ENCODE results near the gene MEGF8.

DNA sequence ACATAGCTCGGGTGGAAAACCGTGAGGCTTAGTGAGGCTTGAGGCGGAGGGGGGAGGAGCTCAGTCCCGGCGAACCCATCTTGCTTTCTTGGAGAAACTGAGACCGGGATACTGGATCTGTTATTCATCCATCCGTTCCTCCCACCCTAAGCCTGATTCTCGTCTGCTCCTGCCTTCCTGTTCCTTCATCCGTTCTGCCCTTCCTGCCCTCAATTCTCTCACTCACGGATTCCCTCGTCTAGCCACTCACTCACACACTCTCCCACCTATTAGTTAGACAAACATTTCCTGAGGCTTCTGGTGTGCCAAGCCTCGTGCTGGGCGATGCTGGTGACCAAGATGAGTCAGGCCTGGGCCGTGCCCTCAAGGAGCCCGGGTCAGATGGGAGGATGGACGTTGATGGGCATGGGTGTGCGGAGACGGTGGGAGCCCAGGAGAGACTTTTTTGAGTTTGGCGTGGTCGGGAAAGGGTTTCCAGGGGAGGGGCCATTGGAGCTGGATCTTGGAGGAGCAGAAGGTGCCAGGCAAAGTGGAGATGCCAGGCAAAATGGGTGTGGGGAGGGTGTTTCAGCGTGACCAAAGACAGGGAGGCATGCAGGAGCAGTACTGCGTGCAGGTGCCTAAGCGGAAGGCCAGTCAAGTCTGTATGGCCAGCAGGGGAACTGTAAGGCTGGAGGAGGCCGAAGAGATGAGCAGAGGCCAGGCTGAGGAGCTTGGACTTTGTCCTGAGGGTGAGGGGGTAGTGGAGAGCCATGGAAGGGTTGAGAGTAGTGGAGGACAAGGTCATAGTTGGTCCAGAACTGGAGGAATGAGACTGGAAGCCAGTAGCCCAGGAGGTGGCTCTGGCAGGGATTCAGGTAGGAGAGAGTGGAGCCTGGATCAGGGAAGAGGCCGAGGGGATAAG is 72.1 kb downstream of the MEGF8 start:
- TF ChIP-seq EZH2 (IDR thresholded peaks at IDR 0.05; ENCODE audit: low read length, unreplicated experiment) = no peak
- TF ChIP-seq, protein P1, sequence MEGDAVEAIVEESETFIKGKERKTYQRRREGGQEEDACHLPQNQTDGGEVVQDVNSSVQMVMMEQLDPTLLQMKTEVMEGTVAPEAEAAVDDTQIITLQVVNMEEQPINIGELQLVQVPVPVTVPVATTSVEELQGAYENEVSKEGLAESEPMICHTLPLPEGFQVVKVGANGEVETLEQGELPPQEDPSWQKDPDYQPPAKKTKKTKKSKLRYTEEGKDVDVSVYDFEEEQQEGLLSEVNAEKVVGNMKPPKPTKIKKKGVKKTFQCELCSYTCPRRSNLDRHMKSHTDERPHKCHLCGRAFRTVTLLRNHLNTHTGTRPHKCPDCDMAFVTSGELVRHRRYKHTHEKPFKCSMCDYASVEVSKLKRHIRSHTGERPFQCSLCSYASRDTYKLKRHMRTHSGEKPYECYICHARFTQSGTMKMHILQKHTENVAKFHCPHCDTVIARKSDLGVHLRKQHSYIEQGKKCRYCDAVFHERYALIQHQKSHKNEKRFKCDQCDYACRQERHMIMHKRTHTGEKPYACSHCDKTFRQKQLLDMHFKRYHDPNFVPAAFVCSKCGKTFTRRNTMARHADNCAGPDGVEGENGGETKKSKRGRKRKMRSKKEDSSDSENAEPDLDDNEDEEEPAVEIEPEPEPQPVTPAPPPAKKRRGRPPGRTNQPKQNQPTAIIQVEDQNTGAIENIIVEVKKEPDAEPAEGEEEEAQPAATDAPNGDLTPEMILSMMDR (conservative IDR thresholded peaks at IDR 0.05; ENCODE audit: low read depth, low read length) = no peak
- no peak for TF ChIP-seq EZH2phosphoT487 (IDR thresholded peaks at IDR 0.05; ENCODE audit: borderline replicate concordance, low read length)
